ENCODE measurements around the gene BCL11B.
"Not testable (repeated sequence)": the region's sequence is repeated elsewhere in the genome, so short reads cannot be mapped to it uniquely, and the experiment has no call there.

BCL11B gene

GRCh38 chr14:99194736-99195135 is 77.3 kb downstream of the BCL11B start:
- no peak for DNase-seq

GRCh38 chr14:99194136-99194535 is 77.9 kb downstream of the BCL11B start:
- DNase-seq: no peak

GRCh38 chr14:99192830-99193229 is 79.2 kb downstream of the BCL11B start:
- DNase-seq: no peak

- DNase-seq: peak; percentile 43
These were observed 79.9 kb downstream of the BCL11B start for GRCh38 chr14:99192028-99192621.

- peak; percentile 62 for DNase-seq
These were observed 80.5 kb downstream of the BCL11B start for GRCh38 chr14:99191395-99192027.

GRCh38 chr14:99190696-99191394 is 81.2 kb downstream of the BCL11B start:
- DNase-seq: peak; percentile 52

- peak; percentile 50 for DNase-seq
These were observed 82.7 kb downstream of the BCL11B start for GRCh38 chr14:99189201-99189801.

GRCh38 chr14:99188731-99189191 is 83.2 kb downstream of the BCL11B start:
- DNase-seq: peak; percentile 54

GRCh38 chr14:99187858-99188257 is 84.1 kb downstream of the BCL11B start:
- no peak for DNase-seq

GRCh38 chr14:99186956-99187690 is 84.9 kb downstream of the BCL11B start:
- DNase-seq: no peak

- not testable (repeated sequence) for DNase-seq
These were observed 85.7 kb downstream of the BCL11B start for GRCh38 chr14:99186336-99186735.

GRCh38 chr14:99185436-99186068 is 86.4 kb downstream of the BCL11B start:
- no peak for DNase-seq

- no peak for DNase-seq
These were observed 88.3 kb downstream of the BCL11B start for GRCh38 chr14:99183716-99184115.

- DNase-seq: no peak
These were observed 88.7 kb downstream of the BCL11B start for GRCh38 chr14:99183311-99183710.

- no peak for DNase-seq
These were observed 89.3 kb downstream of the BCL11B start for GRCh38 chr14:99182548-99183250.

GRCh38 chr14:99181804-99182520 is 90.0 kb downstream of the BCL11B start:
- DNase-seq: no peak

- DNase-seq: no peak
These were observed 90.8 kb downstream of the BCL11B start for GRCh38 chr14:99181241-99181640.

- DNase-seq: no peak
These were observed 92.1 kb downstream of the BCL11B start for GRCh38 chr14:99179946-99180345.

- no peak for DNase-seq
These were observed 92.5 kb downstream of the BCL11B start for GRCh38 chr14:99179506-99179905.

- DNase-seq: no peak
These were observed 93.8 kb downstream of the BCL11B start for GRCh38 chr14:99177886-99178835.
